ENCODE results near the gene ZNF212.

DNA sequence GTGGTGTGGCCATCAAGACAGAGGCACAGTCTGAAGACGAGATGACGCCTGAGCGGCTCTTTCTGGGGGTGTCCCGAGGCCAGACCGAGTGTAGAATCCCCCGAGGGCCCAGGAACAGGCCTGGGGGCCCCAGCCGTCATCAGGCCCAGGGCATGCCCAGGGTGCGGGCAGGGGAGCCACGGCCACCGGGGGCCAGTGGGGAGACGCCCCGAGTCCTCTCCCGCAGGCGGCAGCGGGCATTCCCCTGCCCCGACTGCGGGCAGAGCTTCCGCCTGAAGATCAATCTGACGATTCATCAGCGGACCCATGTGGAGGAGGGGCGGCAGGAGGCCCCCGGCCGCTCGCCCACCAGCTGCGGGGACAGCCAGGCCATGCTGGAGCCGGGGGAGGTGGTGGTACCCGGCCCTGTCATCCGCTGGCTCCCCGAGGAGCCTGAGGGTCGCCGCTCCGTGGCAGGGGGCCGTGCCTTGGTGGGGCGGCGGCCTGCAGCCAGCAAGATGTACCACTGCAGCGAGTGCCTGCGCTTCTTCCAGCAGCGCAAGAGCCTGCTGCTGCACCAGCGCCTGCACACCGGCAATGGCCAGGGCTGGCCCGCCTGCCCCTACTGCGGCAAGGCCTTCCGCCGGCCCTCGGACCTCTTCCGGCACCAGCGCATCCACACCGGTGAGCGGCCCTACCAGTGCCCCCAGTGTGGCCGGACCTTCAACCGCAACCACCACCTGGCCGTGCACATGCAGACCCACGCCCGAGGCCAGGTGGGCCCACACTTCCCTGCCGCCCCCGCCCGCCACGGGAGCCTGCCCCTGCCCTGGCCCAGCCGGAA lies 42.3 kb downstream of the ZNF212 start:
- TF ChIP-seq, protein P1, sequence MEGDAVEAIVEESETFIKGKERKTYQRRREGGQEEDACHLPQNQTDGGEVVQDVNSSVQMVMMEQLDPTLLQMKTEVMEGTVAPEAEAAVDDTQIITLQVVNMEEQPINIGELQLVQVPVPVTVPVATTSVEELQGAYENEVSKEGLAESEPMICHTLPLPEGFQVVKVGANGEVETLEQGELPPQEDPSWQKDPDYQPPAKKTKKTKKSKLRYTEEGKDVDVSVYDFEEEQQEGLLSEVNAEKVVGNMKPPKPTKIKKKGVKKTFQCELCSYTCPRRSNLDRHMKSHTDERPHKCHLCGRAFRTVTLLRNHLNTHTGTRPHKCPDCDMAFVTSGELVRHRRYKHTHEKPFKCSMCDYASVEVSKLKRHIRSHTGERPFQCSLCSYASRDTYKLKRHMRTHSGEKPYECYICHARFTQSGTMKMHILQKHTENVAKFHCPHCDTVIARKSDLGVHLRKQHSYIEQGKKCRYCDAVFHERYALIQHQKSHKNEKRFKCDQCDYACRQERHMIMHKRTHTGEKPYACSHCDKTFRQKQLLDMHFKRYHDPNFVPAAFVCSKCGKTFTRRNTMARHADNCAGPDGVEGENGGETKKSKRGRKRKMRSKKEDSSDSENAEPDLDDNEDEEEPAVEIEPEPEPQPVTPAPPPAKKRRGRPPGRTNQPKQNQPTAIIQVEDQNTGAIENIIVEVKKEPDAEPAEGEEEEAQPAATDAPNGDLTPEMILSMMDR (IDR thresholded peaks at IDR 0.05) = no peak
- no peak for TF ChIP-seq POLR2A (IDR thresholded peaks at IDR 0.05)
